ENCODE measurements around the gene CCDC8.
"Not testable (repeated sequence)": the region's sequence is repeated elsewhere in the genome, so short reads cannot be mapped to it uniquely, and the experiment has no call there.

CCDC8 gene

DNA sequence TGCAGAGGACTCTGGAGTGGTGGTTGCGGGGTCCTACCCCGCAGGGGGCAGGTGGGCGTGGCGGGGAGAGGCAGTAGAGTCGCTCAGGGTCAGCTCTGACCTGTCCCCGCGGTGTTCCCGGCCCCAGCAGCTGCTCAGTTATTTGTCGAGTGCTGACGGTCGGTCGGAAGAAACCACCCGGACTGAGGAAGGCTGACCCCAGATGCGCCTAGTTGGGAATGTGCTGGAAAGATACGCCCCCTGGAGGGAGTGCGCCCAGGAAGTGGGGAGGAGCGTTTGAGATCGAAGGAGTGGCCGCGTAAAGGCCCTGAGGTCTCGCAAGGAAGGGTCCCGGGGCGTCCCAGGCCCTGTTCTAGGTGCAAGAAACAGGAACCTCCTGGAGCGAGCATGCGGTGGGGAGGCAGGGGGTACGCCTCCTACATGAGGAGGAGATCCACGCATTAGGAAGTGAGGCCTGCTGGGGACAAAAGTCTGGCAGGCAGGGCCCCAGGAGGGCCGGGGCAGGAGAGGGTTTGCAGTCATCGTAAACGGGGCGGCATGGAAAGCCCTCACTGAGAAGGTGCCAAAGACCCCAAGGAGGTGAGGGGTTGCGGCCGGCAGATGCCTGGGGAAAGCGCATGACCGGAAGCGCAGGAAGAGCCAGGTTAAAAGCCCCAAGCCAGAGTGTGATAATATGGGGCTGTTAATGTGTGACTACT is 9.2 kb downstream of the CCDC8 start:
- DNase-seq = no peak

- no peak for DNase-seq
These were observed 10.6 kb downstream of the CCDC8 start for GRCh38 chr19:46402725-46403124.

GRCh38 chr19:46397801-46398479 is 15.4 kb downstream of the CCDC8 start:
- DNase-seq = not testable (repeated sequence)

- no peak for DNase-seq
These were observed 19.0 kb downstream of the CCDC8 start for GRCh38 chr19:46394402-46394797.

DNA sequence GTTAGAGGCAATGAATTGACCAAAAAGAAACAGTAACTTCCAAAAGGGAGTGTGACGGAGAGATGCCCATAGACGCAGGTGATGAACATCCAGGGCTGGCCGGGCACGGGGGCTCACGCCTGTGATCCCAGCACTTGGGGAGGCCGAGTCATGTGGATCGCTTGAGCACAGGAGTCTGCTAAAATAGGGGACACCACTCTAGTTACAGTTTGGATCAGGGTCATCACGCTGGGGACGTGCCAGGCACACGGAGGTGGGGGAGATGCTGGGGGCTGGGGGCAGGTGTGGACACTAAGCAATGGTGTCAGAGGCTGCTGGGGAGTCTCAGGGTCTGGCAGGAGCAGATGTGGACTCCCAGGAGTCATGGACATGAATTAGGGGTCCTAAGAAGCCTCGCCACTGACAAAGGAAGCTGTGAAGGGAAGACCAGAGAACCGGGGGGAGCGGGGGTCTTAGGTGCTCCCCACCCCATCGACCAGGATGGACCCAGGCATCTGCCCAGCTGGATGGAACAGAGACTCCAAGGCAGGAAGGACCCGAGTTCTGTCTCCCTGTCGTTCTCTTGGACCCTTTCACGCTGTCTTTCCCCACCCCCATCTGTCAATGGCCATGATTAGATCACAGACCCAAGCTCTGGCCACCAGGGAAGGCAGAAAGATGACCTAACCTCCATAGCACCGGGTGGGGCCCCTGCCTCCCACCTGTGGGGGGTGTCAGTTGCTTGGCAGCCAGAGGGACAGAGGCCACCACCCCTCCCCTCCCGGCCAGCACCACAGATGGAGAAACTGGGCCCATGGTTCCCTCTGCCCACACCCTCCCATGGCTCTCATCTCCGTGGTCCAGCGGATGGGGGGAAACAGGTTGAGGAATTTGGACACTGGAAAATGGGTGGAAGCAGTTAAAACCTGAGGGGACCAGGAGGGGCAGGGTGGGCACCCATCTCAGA is 19.6 kb downstream of the CCDC8 start:
- DNase-seq = no peak

DNA sequence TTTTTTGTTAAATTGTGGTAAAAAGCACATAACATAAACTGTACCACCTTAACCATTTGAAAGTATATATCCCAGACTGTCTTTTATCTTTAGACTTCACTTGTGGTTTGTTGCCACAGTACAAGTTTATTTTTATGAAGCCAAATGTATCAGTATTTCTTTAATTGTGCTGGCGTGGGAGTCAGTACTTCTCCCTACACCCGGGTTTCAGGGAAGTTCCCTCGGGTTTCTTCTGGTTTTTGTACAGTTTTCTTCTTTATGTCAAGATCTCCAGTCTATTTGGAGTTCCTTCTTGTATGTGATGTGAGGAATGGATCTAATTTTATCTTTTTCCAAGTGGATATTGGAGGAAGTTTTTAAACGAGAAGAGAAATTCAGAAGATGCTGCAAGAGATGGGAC is 20.5 kb downstream of the CCDC8 start:
- DNase-seq = no peak

DNA sequence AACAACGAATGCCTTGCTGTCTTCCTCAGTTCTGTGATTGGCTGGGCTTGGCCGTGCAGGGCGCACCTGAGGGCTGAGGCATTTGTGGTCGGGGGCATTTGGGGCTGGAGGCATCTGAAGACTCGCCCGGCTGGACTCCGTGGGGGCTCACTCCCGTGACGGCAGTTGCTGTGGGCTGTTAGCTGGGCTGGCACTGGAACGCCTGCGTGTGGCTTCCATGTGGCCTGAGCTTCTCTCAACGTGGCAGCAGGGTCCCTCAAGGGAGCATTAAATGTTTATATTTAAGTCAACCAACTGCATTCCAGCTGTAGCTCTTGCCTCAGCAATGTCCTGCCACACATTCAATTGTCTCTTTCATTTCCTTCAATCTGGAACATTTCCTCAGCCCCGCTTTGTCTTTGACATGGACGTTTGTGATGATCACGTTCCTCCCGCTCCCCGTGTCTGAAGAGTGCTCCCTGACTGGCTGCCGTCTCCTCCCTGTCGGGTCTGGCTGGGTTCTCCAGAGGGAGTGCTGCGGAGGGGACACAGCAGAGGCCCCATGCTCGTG is 21.0 kb downstream of the CCDC8 start:
- no peak for DNase-seq

GRCh38 chr19:46391296-46392251 is 21.8 kb downstream of the CCDC8 start:
- no peak for DNase-seq

- DNase-seq = no peak
These were observed 22.5 kb downstream of the CCDC8 start for GRCh38 chr19:46390866-46391265.

DNA sequence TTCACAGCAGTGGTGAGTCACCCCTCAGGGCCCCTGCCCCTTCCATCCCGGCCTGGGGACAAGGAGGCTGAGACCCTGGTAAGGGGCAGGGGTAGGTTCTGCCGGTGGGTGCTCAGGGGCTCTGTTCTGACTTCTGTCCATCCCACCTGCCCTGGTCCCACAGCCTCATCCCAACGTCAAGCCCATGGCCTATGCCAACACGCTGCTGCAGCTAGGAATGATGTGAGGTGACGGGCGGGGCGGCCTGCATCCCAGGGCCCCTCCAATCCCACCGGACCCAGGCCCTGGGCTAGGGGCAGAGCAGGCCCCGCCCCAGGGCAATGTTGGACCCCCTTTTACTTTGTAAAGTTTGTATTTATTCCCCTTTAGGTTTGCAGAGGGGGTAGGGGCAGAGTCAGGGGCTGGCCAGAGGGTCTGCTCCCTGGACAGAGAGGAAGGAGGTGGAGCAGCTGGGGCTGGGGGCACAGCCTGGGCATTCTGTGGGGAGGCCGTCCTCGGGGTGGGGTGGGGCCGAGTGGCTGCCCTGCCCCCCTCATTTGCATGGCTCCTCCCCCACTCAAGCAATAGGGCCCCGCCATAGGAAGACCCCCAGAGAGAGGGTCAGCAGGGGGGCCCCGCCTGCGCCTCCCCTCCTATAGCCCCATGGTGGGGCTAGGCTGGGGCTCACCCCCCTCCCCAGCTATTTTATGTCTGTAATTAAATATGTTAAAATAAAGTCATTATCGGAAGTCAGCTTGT is 23.1 kb downstream of the CCDC8 start:
- no peak for DNase-seq

DNA sequence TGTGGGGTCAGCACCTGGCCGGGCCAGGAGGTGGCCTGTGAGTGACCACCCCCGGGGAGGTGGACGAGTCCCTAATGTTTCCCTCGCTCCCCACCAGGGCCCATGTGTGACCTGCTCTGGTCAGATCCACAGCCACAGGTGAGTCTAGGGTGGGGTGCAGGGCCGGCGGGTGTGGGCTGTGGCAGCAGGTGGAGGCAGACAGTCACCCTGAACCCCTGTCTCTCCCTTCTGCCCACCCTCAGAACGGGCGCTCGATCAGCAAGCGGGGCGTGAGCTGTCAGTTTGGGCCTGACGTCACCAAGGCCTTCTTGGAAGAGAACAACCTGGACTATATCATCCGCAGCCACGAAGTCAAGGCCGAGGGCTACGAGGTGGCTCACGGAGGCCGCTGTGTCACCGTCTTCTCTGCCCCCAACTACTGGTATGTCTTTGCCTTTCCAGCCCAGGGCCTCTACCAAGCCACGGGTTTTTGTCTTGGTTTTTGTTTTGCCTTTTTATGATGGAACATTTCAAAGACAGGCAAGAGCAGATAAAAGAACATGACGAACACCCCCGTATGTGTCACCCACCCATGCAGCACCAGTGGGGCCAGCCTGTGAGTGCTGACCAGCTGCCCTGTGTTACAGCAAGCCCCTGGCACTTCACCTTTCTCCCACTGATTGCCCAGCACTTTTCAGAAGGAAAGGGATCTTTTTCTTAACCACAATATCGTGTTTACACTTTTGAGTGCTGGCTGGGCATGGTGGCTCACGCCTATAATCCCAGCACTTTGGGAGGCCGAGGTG is 24.9 kb downstream of the CCDC8 start:
- no peak for DNase-seq

DNA sequence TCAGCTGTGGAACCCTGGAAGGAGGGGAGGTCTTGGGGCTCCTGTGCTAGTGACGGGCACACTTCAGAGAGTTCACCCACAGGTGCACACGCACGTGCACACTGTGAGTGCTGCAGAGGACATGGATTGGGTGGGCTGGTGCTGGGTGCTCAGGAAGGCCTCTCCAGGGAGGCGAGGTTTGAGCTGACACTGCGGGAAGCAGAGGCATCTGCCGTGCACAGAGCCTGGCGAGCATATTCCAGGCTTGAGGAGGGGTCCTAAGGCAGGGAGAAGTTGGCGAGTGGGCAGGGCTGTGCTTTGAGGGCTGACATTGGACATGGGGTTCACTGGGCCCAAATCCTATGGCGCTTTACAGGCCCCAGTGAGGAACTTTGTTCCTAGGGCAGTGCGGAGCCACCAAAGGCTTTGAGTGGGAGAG is 25.6 kb downstream of the CCDC8 start:
- DNase-seq = no peak

DNA sequence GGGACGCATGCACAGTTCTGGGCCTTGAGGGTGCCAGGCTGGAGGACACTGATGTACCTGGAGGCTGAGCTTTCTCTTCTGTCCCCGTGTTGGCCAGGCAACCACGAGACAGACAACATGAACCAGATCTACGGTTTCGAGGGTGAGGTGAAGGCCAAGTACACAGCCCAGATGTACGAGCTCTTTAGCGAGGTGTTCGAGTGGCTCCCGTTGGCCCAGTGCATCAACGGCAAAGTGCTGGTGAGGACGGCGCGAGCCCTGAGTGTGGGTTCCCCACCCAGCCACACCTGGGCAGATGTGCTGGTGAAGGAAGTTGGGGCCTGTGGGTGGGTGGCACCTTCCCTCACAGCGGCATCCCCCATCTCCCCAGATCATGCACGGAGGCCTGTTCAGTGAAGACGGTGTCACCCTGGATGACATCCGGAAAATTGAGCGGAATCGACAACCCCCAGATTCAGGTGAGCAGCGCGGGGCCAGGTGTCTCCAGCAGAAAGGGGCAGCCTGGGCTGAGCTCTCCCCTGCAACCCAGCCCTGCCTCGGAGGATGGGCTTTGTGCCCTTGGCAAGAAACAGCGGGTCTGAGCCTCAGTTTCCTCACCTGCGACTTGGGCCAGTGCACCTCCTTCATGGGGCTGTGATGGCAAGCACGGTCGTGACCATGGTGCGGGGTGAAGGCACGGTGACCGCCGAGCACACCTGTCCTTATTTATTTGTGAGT is 26.2 kb downstream of the CCDC8 start:
- DNase-seq = no peak

- DNase-seq = no peak
These were observed 27.2 kb downstream of the CCDC8 start for GRCh38 chr19:46386151-46386550.

- no peak for DNase-seq
These were observed 27.7 kb downstream of the CCDC8 start for GRCh38 chr19:46385636-46386035.

DNA sequence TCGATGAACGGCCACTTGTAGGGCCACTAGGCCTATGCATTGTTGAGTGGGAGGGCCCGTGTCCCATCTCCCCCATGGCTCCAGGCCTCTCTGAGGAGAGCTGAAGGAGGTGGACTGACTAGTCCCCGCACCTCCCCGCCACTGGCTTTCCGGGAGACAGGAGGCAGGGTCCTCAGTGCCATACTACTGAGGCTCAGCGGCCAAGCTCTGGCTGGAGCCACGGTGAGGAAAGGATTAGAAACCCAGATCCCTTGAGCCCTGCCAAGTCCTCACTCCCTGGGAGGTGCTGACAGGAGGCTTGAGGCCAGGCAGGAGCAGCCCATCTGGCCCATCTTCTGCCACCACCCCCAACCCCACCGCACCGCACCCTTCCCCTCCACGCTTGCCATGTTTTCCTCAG is 29.0 kb downstream of the CCDC8 start:
- no peak for DNase-seq

GRCh38 chr19:46383846-46384245 is 29.5 kb downstream of the CCDC8 start:
- no peak for DNase-seq

DNA sequence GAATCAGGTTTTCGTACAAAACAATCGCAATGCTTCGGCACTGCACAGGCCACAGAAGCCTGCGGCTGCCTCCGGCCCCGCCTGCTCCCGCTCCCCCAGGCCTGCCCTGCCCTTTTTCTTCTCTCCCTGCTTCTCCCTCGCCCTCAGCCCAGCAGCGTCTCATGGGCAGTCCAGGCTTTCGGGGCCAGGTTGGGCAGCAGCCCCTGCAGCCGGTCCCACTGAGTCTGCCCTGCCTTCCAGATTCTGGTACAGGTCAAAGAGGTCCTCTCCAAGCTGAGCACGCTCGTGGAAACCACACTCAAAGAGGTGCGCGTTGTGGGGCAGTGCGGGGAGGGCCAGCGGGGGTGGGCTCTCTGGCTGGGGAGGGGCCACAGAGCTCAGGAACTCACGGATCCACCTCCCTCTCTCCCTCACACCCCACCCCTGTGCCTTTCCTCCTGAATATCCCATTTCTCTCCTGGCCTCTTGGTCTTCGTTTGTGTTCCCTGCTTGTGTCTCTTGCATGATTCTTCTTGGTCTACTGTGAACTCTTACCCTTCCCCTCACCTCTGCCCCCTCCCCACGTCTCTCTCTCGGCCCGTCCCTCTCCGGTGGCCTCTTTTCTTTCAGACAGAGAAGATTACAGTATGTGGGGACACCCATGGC is 30.1 kb downstream of the CCDC8 start:
- no peak for DNase-seq

- no peak for DNase-seq
These were observed 31.5 kb downstream of the CCDC8 start for GRCh38 chr19:46381756-46382345.
